HG02885 (cell line): ENCODE results near the gene ARMH3.
"Not testable (repeated sequence)": the region's sequence is repeated elsewhere in the genome, so short reads cannot be mapped to it uniquely, and the experiment has no call there.

Experiments used
- ATAC-seq: cut with Tn5 transposase; IDR thresholded peaks from one replicate; pipeline ENCODE4 v1.9.1; 2021; ENCODE audit warnings: mild to moderate bottlenecking; ENCODE audit not compliant: unreplicated experiment, poor library complexity

Gene ARMH3

GRCh38 chr10:102054881-102055646, 909 bp downstream of the ARMH3 start:
- ATAC-seq: not testable (repeated sequence)

DNA sequence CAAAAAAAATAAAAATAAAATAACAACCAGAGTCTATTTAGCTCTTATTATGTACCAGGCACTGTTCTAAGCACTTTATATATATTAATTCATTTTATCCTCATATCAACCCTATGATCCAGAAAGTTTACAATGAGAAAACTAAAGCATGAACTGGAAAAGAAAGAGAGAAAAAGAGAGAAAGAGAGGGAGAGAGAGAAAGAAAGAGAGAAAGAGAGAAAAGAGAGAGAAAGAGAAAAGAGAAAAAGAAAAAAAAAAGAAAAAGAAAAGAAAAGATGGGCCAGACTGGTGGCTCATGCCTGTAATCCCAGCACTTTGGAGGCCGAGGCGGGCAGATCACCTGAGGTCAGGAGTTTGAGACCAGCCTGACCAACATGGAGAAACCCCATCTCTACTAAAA, 9.9 kb downstream of the ARMH3 start:
- no peak for ATAC-seq

GRCh38 chr10:102045292-102045691, 10.7 kb downstream of the ARMH3 start:
- ATAC-seq: no peak

GRCh38 chr10:102040305-102041050, 15.5 kb downstream of the ARMH3 start:
- no peak for ATAC-seq

- ATAC-seq: no peak
Measured at GRCh38 chr10:102038410-102038809, 17.6 kb downstream of the ARMH3 start.

DNA sequence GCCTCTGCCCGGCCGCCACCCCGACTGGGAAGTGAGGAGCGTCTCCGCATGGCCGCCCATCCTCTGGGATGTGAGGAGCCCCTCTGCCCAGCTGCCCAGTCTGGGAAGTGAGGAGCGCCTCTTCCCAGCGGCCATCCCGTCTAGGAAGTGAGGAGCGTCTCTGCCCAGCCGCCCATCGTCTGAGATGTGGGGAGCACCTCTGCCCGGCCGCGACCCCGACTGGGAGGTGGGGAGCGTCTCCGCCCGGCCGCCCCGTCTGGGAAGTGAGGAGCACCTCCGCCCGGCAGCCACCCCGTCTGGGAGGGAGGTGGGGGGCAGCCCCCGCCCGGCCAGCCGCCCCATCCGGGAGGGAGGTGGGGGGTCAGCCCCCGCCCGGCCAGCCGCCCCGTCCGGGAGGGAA, 20.2 kb downstream of the ARMH3 start:
- ATAC-seq: not testable (repeated sequence)

DNA sequence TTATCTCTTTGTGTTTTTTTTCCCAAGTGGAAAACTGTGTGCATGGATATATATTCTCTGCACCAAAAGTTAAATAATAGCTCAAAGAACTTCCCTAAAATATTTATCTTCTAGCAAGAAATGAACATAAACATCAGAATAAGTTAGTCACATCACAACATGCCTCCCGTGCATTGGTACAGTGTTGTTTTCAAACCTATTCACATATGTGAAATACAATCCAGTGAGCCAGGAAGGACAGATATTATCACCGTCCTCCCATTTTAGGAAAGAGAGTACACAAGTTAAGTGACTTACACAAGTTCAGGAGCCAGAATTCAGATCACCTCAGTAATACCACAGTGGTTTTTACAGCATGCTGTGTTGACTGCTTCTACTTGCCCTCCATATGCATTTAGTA, 22.2 kb downstream of the ARMH3 start:
- ATAC-seq: no peak

GRCh38 chr10:102027261-102027660, 28.7 kb downstream of the ARMH3 start:
- no peak for ATAC-seq

GRCh38 chr10:102024799-102025198, 31.2 kb downstream of the ARMH3 start:
- ATAC-seq: no peak

DNA sequence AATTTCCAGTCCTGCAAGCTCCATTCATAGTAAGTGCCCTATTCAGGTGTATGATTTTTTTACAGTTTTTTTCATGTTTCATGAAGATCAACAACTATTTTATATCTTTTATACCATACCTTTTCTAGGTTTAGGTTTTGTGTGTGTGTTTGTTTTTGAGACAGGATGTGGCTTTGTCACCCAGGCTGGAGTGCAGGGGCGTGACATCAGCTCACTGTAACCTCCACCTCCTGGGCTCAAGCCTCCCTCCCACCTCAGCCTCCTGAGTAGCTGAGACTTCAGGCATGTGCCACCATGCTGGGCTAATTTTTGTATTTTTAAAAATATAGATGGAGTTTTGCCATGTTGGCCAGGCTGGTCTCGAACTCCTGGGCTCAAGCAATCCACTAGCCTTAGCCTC, 35.0 kb downstream of the ARMH3 start:
- no peak for ATAC-seq

- no peak for ATAC-seq
Measured at GRCh38 chr10:102017295-102017694, 38.7 kb downstream of the ARMH3 start.

DNA sequence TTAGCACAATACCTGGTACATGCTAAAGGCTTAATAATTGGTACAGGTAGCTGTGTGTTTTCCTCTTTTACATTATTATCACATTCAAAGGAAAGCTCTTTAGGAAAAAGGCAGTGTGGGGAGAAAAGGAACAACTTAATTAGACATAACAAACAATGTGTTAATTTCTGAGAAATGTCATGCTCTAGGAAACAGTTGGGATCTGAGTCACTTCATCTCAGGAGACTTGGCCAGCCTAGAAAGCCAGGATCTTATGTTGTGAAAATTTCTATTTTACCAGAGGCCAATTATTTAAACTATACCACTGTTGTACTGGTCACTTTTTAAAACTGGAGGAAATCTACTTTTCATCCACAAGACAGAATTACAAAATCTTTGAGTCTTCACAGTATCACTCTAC, 39.6 kb downstream of the ARMH3 start:
- ATAC-seq: no peak

GRCh38 chr10:102010961-102011360, 45.0 kb downstream of the ARMH3 start:
- ATAC-seq: no peak

DNA sequence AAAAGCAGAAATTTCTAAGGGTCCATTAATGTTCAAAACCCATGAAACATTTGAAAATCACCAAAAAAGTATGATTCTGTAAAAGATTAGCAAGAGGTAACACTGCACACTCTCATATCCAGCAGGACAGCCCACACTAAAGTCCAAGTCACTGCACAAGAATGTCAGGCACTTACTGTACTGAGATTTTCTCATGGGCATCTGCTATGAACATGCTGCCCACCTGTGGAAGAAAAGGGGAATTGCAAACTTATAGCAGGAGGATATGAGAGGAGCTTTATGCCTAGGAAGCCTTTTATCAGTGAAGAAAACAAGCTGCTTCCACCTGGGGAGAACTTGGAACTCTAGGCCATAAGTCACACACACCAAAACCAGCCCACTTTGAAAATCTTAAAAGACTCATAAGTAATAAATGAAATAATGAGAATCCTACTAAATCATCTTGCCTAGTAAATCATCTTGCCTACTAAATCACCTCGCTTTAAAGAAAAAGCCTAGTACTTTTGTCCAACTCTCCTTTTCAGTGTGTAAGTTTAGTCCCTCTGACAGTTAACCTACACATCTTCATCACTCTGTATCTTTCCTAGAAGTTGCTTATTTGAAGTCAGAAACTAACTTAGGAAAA, 46.1 kb downstream of the ARMH3 start:
- no peak for ATAC-seq

- no peak for ATAC-seq
Measured at GRCh38 chr10:102007796-102008195, 48.2 kb downstream of the ARMH3 start.

GRCh38 chr10:102007031-102007430, 48.9 kb downstream of the ARMH3 start:
- ATAC-seq: not testable (repeated sequence)

- ATAC-seq: no peak
Measured at GRCh38 chr10:102004376-102004775, 51.6 kb downstream of the ARMH3 start.

- no peak for ATAC-seq
Measured at GRCh38 chr10:102003541-102003940, 52.4 kb downstream of the ARMH3 start.

GRCh38 chr10:102001435-102002068, 54.4 kb downstream of the ARMH3 start:
- peak; percentile 75 for ATAC-seq

DNA sequence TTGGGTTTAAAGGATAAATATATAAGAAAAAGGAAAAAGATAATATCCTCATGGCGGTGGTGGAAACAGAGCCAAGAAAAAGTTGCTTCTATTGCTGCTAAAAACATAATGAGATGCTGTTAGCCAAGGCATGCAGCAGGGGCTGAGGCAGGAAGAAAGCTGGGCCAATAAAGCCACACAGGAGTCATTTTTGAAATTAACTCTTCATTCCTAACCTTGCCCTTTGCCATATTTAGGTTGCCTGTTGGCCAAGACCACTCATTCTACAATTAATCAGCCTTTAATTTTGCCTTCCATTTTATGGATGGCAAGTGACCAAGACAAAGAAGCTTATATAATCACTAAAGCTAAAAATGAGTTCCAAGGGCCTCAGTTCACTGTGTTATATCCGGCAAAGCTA, 58.2 kb downstream of the ARMH3 start:
- no peak for ATAC-seq
